ENCODE data around the gene DIDO1. TPM values are rescaled to one million over a fixed set of nuclear protein-coding genes. Genes with fewer than 3 reads are reported as not detected.

The DIDO1 gene
- total RNA-seq, 1 donor from 2014 or later: 89.1 TPM

DNA sequence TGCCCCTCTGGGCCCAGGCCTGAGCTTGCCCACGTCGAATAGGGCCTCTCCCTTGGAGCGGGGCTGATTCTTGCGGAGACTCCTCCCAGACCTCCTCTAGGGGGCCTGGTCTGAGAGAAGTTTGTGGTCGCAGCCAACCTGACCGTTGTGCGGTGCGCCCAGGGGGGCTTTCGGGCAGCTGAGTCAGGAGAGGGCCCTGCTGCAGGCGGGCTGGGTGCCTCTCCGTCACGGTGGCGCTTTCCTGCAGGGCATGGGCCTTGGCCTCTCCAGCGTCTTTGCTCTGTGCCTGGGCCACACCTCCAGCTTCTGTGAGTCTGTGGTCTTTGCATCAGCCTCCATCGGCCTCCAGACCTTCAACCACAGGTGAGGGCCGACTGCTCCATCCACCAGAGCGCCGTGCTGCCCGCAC is 39.1 kb upstream of the DIDO1 start:
- no peak overlapping the region for H3K4me3 Mint-ChIP-seq
- CTCF ChIA-PET: interaction anchor here (0.6 kb wide), 1 partner anchor 58 kb away, joined by 5 read pairs; no protein-coding TSS in a partner anchor
- H3K9me3 Mint-ChIP-seq: no peaks in the 10 kb centered on the region
- DNase-seq (no peak), ATAC-seq (ENCODE audit: low read depth) (no peak)
- intact Hi-C loops (cut with micrococcal nuclease): no loop called here
- peaks cover 33% of the 10 kb centered on the region for H3K36me3 Mint-ChIP-seq (ENCODE audit: low read depth)
- no peaks in the 10 kb centered on the region for H3K27me3 Mint-ChIP-seq
- H3K27ac Mint-ChIP-seq: no peak overlapping the region
- TF ChIP-seq, protein P1, sequence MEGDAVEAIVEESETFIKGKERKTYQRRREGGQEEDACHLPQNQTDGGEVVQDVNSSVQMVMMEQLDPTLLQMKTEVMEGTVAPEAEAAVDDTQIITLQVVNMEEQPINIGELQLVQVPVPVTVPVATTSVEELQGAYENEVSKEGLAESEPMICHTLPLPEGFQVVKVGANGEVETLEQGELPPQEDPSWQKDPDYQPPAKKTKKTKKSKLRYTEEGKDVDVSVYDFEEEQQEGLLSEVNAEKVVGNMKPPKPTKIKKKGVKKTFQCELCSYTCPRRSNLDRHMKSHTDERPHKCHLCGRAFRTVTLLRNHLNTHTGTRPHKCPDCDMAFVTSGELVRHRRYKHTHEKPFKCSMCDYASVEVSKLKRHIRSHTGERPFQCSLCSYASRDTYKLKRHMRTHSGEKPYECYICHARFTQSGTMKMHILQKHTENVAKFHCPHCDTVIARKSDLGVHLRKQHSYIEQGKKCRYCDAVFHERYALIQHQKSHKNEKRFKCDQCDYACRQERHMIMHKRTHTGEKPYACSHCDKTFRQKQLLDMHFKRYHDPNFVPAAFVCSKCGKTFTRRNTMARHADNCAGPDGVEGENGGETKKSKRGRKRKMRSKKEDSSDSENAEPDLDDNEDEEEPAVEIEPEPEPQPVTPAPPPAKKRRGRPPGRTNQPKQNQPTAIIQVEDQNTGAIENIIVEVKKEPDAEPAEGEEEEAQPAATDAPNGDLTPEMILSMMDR (IDR thresholded peaks at IDR 0.05): no peak
- no peaks in the 10 kb centered on the region for H3K4me1 Mint-ChIP-seq
- POLR2A ChIA-PET: interaction anchor here (1.2 kb wide), 1 partner anchor 11 kb away, joined by 5 read pairs; no protein-coding TSS in a partner anchor

DNA sequence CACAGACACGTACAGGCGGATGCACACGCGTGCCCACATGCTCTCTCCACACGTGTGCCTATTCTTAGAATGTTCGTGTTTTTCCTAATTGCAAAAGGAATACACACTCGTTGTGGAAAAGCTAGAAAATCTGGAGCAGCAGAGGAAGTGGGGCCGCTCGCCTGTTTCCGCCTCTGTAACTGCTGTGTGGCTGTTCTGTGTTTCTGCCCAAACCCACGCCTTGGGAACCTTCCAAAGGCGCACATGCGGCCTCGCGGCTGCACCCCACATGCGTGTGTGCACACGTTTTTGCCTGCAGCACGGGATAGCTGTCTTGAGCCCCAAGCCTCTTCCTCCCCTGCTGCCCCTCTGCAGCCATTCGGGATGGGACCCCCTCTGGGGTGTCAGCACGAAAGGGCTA is 38.4 kb upstream of the DIDO1 start:
- H3K4me1 Mint-ChIP-seq: peaks cover 4% of the 10 kb centered on the region
- no peak for DNase-seq
- no peak overlapping the region for H3K4me3 Mint-ChIP-seq
- intact Hi-C loops (cut with micrococcal nuclease): no loop called here
- TF ChIP-seq, protein P1 (IDR thresholded peaks at IDR 0.05): no peak
- ChIA-PET CTCF (interaction anchor here (0.6 kb wide), 1 partner anchor 57 kb away, joined by 5 read pairs; no protein-coding TSS in a partner anchor), POLR2A (interaction anchor here (1.2 kb wide), 1 partner anchor 10 kb away, joined by 5 read pairs; no protein-coding TSS in a partner anchor)
- H3K27me3 Mint-ChIP-seq: no peaks in the 10 kb centered on the region
- peaks cover 36% of the 10 kb centered on the region for H3K36me3 Mint-ChIP-seq (ENCODE audit: low read depth)
- H3K9me3 Mint-ChIP-seq: no peaks in the 10 kb centered on the region
- no peak overlapping the region for H3K27ac Mint-ChIP-seq
- no peak for ATAC-seq (ENCODE audit: low read depth)

DNA sequence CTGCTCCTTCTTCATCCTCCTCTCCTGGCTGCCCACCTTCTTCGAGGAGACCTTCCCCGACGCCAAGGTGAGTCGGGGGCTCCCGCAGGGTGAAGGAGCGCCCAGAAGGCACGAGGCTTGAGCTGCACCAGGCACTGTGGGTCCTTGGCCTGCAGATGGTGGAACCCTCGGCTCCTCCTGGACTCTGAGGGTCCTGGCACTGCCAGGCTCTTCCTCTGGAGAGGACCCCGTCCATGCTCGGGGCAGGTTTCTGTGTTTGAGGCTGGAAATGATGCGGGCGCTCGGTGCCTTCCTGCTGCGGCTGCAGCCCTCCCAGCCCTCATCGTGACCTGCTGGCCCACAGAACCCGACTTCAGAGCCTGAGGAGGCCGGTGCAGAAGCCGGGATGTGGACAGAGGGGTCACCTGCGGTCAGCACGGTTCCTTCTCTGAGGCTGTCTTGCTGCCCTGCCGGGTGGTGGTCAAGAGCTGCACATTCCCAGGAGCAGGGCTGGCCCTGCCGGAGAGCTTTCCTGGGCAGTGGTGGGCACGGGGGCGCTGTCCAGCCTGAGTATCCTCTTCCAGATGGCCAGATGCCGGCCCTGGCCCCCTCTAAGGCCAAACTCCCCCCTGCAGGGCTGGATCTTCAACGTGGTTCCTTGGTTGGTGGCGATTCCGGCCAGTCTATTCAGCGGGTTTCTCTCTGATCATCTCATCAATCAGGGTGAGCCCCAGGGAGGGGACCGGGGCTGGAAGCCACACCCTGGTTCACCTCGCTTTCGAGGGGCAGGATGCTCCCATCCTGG is 37.5 kb upstream of the DIDO1 start:
- Mint-ChIP-seq H3K36me3 (ENCODE audit: low read depth) (peaks cover 37% of the 10 kb centered on the region), H3K27me3 (no peaks in the 10 kb centered on the region), H3K4me3 (no peak overlapping the region), H3K9me3 (no peaks in the 10 kb centered on the region), H3K27ac (no peak overlapping the region), H3K4me1 (peaks cover 12% of the 10 kb centered on the region)
- POLR2A ChIA-PET: no interaction called here
- ATAC-seq (ENCODE audit: low read depth) (no peak), DNase-seq (no peak)
- intact Hi-C loops (cut with micrococcal nuclease): no loop called here
- CTCF ChIA-PET: no interaction called here
- TF ChIP-seq, protein P1 (IDR thresholded peaks at IDR 0.05): no peak

DNA sequence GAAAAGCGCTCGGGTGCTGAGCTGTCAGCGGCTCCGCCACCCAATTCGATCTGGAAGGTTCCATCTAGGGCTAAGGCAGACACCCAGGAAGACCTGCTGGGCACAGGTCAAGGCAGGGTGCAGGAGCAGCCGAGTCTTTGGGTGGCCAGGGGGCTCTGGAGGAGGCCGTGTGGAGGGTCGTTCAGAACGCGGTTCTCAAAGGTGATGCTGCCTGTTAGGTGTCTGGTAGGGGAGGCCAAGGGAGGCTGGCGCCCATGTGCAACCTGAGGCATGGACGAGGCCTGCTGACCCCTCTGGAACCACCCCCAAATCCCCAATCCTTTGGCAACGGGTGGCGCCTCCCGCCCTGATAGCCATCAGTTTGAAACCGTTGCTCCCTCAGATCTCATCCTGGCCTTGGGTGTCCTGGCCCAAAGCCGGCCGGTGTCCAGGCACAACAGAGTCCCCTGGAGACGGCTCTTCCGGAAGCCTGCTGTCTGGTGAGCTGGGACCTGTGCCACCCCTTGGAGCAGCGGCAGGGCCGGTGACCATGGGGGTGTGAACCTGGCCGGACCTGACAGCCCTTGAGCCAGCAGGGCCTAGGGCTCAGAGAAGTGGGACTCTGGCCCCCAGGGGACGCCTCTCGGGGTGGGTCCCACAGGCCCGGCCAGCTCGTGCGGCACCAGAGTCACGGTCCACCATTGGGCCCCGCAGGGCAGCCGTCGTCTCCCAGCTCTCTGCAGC is 36.7 kb upstream of the DIDO1 start:
- TF ChIP-seq, protein P1 (IDR thresholded peaks at IDR 0.05): no peak
- peaks cover 12% of the 10 kb centered on the region for H3K4me1 Mint-ChIP-seq
- ATAC-seq (ENCODE audit: low read depth) (no peak), DNase-seq (no peak)
- H3K36me3 Mint-ChIP-seq (ENCODE audit: low read depth): peaks cover 39% of the 10 kb centered on the region
- no peak overlapping the region for H3K27ac Mint-ChIP-seq
- ChIA-PET CTCF (no interaction called here), POLR2A (no interaction called here)
- no peaks in the 10 kb centered on the region for H3K9me3 Mint-ChIP-seq
- no peaks in the 10 kb centered on the region for H3K27me3 Mint-ChIP-seq
- intact Hi-C loops (cut with micrococcal nuclease): no loop called here
- H3K4me3 Mint-ChIP-seq: no peak overlapping the region

DNA sequence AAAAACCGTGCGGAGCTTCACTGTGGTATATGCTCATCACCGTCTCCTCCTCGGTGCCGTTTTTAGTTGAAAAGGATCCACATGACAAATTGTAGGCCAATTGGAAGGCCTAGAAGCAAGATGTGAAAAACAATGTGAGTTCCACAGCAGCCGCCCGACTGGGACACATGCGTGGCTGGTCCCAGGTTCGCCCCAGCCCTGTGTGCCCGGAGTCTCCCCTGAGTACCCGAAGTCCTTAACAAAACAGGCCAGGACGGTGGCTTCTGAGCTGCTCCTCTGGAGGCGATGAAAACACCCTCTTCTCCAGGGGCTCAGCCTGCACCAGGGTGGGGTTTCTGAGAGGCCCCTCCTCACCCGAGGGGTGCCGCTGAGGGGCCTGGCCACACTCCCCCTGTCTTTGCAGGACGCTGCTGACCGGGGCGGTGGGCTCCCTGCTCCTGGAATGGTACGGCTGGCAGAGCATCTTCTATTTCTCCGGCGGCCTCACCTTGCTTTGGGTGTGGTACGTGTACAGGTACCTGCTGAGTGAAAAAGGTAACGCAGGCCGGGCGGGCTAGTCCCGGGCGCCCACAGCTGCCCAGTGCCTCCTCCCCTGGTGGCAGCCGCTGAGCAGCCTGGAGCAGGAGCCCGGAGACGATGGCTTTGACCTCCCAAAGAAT is 36.0 kb upstream of the DIDO1 start:
- Mint-ChIP-seq H3K27me3 (no peaks in the 10 kb centered on the region), H3K4me1 (peaks cover 12% of the 10 kb centered on the region), H3K9me3 (no peaks in the 10 kb centered on the region), H3K4me3 (no peak overlapping the region), H3K36me3 (ENCODE audit: low read depth) (peaks cover 44% of the 10 kb centered on the region), H3K27ac (no peak overlapping the region)
- DNase-seq (no peak), ATAC-seq (ENCODE audit: low read depth) (no peak)
- TF ChIP-seq, protein P1 (IDR thresholded peaks at IDR 0.05): no peak
- POLR2A ChIA-PET: no interaction called here
- intact Hi-C loops (cut with micrococcal nuclease): no loop called here
- CTCF ChIA-PET: no interaction called here

Measured in activated B cell treated with CpG ODN at 0.5 μM for 24 hours (primary cell).